Left ventricle myocardium inferior (tissue), 1 donor: Measurements from ENCODE around the gene PSD2. TPM values are rescaled to one million over a fixed set of nuclear protein-coding genes. Genes with fewer than 3 reads are reported as not detected.
"Not testable (repeated sequence)": the region's sequence is repeated elsewhere in the genome, so short reads cannot be mapped to it uniquely, and the experiment has no call there.

Source experiments
- DNase-seq: peaks from one replicate; pipeline ENCODE4 v3.0.0-alpha.2; 2020
- H3K27ac ChIP-seq: fragments of 200-600 bp; replicated peaks from 2 replicates; pipeline ENCODE4 v1.8.0; 2021
- H3K27me3 ChIP-seq: fragments of 200-600 bp; 2 replicates; pipeline ENCODE4 v1.8.0; 2021; ENCODE audit warnings: low read depth
- H3K36me3 ChIP-seq: fragments of 200-600 bp; 2 replicates; pipeline ENCODE4 v1.8.0; 2021
- H3K4me1 ChIP-seq: fragments of 200-600 bp; 2 replicates; pipeline ENCODE4 v1.8.0; 2021
- H3K4me3 ChIP-seq: fragments of 200-600 bp; 2 replicates; pipeline ENCODE4 v1.8.0; 2021; ENCODE audit warnings: mild to moderate bottlenecking, moderate library complexity
- H3K9me3 ChIP-seq: fragments of 200-600 bp; replicated peaks from 2 replicates; pipeline ENCODE4 v1.8.0; 2021
- CTCF ChIP-seq: fragments of 200-600 bp; IDR thresholded peaks from 2 replicates; pipeline ENCODE4 v1.8.0; 2021; ENCODE audit warnings: antibody characterized with exemption, mild to moderate bottlenecking, borderline replicate concordance
- intact Hi-C: fragments of 100-400 bp; cut with micrococcal nuclease; formaldehyde crosslinking; loops from one replicate; pipeline ENCODE4 v1.11.0; 2022
- total RNA-seq: library from RNA; stranded (reverse); fragmentation: NEBNext Ultra II Directional; extraction: Animal tissue kit (Norgen Biotek cat#: 25700); gene quantifications from one replicate; pipeline ENCODE4 v1.2.1, GENCODE V29; 2021
- donor health status: DM: no; HTN: yes; CAD: no; lungs with severe emphysema.

PSD2 gene
- total RNA-seq, 1 donor from 2014 or later = not detected

DNA sequence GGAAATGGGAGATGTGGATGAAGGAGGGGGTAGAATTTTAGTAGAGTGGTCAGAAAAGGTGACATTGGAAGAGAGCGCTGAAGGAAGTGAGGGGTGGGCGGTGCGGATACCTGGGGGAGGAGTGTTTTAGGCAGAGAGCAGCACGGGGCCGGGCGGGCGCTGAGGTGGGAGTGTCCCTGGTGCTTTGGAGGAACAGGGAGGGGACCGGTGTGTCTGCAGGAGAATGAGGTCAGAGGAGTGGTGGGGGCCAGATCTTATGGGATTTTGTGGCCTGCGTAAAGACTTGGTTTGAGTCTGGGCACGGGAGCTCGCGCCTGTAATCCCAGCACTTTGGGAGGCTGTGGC is 5.8 kb upstream of the PSD2 start:
- no peak for DNase-seq
- Histone ChIP-seq H3K4me3 (no peak overlapping the region), H3K9me3 (no peaks in the 10 kb centered on the region), H3K4me1 (peaks cover 19% of the 10 kb centered on the region), H3K27ac (no peak overlapping the region), H3K36me3 (no peaks in the 10 kb centered on the region), H3K27me3 (peaks cover 12% of the 10 kb centered on the region)
- TF ChIP-seq CTCF = no peak
- intact Hi-C loops = loop anchor here (5.0 to 10.0 kb wide), 2 partner anchors 55 to 77 kb away; no protein-coding TSS in a partner anchor

DNA sequence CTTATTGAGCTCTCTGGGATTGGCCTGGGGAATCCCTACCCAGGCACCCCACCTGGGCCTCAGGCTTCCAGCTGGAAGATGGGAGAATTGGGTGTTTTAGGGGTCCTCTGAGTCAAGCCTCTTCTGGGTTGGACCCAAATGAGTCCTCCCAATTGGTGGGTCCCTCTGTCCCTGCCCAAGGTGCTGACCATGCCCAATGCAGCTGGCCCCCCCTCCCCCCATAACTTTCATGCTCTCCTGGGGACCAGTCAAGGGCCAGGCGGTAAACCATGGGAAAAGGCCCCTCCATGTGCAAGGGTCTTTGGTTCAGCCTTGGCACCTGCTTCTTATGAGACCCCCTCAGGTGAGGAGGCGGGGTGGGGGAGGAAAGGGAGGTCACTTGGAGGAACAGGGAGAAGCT is 3.4 kb upstream of the PSD2 start:
- Histone ChIP-seq H3K27ac (no peak overlapping the region), H3K27me3 (peaks cover 36% of the 10 kb centered on the region), H3K36me3 (no peaks in the 10 kb centered on the region), H3K9me3 (no peaks in the 10 kb centered on the region), H3K4me3 (no peak overlapping the region), H3K4me1 (peaks cover 29% of the 10 kb centered on the region)
- intact Hi-C loops = loop anchor here (10.0 kb wide), 1 partner anchor 53 kb away; no protein-coding TSS in a partner anchor
- TF ChIP-seq CTCF = no peak
- no peak for DNase-seq

DNA sequence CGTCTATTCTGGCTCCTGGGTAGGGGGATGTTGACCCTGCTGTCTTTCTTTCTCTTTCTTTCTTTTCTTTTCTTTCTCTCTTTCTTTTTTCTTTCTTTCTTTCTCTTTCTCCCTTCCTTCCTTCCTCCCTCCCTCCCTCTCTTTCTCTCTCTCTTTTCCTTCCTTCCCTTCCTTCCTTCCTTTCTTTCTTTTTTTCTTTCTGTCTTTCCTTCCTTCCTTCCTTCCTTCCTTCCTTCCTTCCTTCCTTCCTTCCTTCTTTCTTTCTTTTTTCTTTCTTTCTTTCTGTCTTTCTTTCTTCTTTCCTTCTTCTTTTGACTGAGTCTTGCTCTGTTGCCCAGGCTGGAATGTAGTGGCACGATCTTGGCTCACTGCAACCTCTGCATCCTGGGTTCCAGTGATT is 3.0 kb upstream of the PSD2 start:
- intact Hi-C loops = loop anchor here (10.0 kb wide), 1 partner anchor 52 kb away; no protein-coding TSS in a partner anchor
- not testable (repeated sequence) for H3K9me3 ChIP-seq, DNase-seq, H3K4me3 ChIP-seq, H3K27ac ChIP-seq, H3K36me3 ChIP-seq
- peaks cover 26% of the 10 kb centered on the region for H3K4me1 ChIP-seq
- peaks cover 40% of the 10 kb centered on the region for H3K27me3 ChIP-seq

DNA sequence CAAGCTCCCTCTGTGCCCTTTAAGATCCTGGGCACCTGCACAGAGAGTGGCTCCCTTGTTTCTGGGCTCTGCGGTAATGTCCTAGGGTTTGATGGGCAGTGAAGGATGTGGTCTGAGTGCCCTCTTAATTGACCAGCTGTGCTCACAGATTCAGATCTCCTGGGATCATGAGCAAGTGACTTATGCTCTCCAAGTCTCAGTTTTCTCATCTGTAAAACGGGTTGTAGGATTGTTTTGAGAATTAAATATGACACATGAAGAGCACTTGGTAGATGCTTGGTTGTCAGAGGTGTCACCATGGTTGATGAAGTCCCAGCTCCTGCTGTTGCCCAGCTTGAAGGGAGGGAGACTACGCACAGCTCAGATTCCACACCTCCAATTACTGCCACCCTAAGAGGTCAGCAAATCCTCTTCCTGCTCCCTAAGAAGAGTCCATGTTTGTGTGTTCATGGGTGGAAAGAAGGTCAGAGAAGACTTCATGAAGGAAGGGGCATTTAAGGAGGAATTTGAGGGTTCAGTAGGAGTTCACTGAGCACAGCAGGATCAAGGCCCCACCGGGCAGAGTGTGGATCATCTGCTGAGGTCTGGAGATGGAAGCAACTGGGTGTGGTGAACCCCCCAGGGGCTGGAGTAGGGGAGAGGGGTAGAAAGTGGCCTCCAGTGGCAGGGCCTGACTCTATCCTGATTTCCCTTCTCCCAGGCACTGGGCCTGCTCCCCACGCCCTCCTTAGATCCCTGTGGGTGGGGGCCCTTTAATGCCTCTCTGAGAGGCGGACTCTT is 1.4 kb upstream of the PSD2 start:
- no peak for TF ChIP-seq CTCF
- H3K4me1 ChIP-seq = peaks cover 14% of the 10 kb centered on the region
- DNase-seq = no peak
- H3K9me3 ChIP-seq = no peaks in the 10 kb centered on the region
- intact Hi-C loops = loop anchor here (10.0 kb wide), 1 partner anchor 51 kb away; no protein-coding TSS in a partner anchor
- peaks cover 56% of the 10 kb centered on the region for H3K27me3 ChIP-seq
- H3K4me3 ChIP-seq = no peak overlapping the region
- no peak overlapping the region for H3K27ac ChIP-seq
- no peaks in the 10 kb centered on the region for H3K36me3 ChIP-seq

DNA sequence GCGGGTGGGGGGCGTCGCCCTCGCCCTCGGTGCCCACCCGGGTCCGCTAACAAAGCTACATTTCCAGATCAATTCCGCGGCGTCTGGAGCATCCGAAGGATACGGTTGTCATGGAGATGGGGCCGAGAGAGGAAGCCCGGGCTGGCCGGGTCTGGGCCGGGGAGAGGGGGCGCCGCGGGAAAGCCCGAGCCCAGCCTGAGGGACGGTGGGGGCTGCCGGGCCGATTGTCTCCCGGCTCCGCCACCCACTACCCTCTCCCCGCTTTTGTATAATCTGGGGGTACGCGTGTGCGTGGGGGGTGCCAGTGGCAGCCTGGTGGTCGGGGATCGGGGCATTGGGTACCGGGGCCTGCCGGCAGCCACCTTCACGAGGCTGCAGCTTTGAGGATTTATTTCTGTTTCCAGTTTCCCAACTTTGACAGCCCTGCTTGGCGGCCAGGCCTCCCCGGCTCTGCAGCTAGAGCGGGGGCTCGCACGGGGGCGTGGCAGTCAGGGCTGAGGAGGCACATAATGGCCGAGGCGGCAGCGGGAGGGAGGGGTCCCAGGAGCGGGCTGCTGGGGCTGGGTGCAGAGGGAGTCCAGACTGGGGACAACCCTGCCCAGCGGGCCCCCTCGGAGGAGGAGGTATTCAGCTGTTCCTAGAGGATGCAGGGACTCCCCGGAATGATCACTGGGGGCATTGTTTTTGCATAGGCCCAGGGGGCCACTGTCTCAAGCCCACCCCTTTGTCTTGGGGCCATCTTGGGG is 626 bp downstream of the PSD2 start:
- no peak for TF ChIP-seq CTCF
- Histone ChIP-seq H3K36me3 (no peaks in the 10 kb centered on the region), H3K4me1 (peaks cover 14% of the 10 kb centered on the region), H3K9me3 (no peaks in the 10 kb centered on the region), H3K27me3 (peaks cover 76% of the 10 kb centered on the region), H3K27ac (no peak overlapping the region), H3K4me3 (peak overlapping the region; percentile 63)
- no peak for DNase-seq
- intact Hi-C loops = loop anchor here (10.0 kb wide), 1 partner anchor 49 kb away; no protein-coding TSS in a partner anchor

DNA sequence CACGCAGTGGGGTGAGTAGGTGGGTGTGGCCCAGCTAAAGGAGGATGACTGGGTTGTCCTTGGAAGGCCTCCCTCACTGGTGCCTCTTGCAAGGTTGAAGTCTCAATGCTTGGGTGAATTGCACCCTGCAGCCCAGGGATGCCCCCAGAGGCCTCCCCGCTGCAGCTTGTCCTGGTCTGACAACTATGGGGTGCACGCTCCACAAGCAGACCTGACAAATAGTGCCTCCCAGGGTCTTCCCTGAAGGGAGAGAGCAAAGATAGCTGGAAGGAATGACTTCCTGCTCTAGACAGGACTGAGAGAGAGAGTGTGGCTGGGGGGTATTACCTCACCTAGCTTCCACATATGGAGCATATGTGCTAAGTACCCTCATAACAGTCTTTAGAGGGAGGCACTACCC is 1.7 kb downstream of the PSD2 start:
- no peaks in the 10 kb centered on the region for H3K9me3 ChIP-seq
- H3K27me3 ChIP-seq = peaks cover 87% of the 10 kb centered on the region
- H3K4me1 ChIP-seq = peaks cover 14% of the 10 kb centered on the region
- intact Hi-C loops = loop anchor here (10.0 kb wide), 1 partner anchor 47 kb away; no protein-coding TSS in a partner anchor
- no peak overlapping the region for H3K4me3 ChIP-seq
- TF ChIP-seq CTCF = no peak
- H3K27ac ChIP-seq = no peak overlapping the region
- no peaks in the 10 kb centered on the region for H3K36me3 ChIP-seq
- no peak for DNase-seq
